ENCODE results near the gene BORCS6. TPM values are rescaled to one million over a fixed set of nuclear protein-coding genes. Genes with fewer than 3 reads are reported as not detected.

BORCS6 gene
- total RNA-seq, 2 donors from 2014 or later: 10.2 to 10.8 TPM

- DNase-seq (ENCODE audit: low spot score): no peak
- H3K4me3 ChIP-seq: no peak overlapping the region
- H3K9me3 ChIP-seq: no peaks in the 10 kb centered on the region
- TF ChIP-seq CTCF (IDR thresholded peaks at IDR 0.05): no peak
- peaks cover 0 to 7% of the 10 kb centered on the region in 2 donors for H3K4me1 ChIP-seq
- H3K36me3 ChIP-seq: no peaks in the 10 kb centered on the region
- no peak overlapping the region for H3K27ac ChIP-seq
- H3K27me3 ChIP-seq: no peaks in the 10 kb centered on the region
Observed at GRCh38 chr17:8212312-8213180, 22.6 kb upstream of the BORCS6 start.

DNA sequence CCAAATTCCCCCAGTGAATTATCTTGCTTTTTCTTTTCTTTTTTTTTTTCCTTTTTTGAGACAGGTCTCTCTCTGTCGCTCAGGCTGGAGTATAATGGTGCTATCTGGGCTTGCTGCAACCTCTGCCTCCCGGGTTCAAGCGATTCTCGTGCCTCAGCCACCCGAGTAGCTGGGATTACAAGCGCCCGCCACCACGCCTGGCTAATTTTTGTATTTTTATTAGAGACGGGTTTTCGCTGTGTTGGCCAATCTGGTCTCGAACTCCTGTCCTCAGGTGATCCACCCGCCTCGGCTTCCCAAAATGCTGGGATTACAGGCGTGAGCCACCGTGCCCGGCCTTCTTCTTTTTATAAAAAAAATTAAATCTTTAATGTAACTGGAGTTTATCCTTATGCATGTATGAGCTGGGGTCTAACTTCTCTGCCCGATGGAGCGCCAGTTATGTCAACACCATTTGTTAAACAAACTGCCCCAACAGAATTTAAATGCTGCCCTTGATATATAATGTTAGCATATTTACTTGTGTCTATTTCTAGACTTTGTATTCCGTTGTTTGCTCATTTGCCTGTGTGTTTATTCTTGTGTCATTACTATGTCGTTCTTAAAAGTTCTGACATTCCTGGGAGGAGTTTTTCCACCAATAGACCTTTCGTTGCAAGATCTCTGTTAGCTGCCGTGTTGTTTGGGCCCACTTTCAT lies 20.9 kb upstream of the BORCS6 start:
- Histone ChIP-seq H3K4me3 (peak overlapping the region; percentile 49 to 61), H3K4me1 (peaks cover 0 to 7% of the 10 kb centered on the region in 2 donors), H3K9me3 (no peaks in the 10 kb centered on the region), H3K36me3 (no peaks in the 10 kb centered on the region), H3K27ac (peak overlapping the region; percentile 68 to 79), H3K27me3 (no peaks in the 10 kb centered on the region)
- no peak for DNase-seq (ENCODE audit: low spot score)
- TF ChIP-seq CTCF (IDR thresholded peaks at IDR 0.05): no peak

GRCh38 chr17:8209907-8210760 lies 20.2 kb upstream of the BORCS6 start, which contains the start of gene AURKB:
TSS of gene AURKB (minus strand) at chr17:8210575. CDS start at chr17:8210224, 351 bp downstream.
- peak within 1 kb of the TSS; percentile 49 to 61 for H3K4me3 ChIP-seq
- no peak for TF ChIP-seq CTCF (IDR thresholded peaks at IDR 0.05)
- H3K27me3 ChIP-seq: no peaks in the 10 kb centered on the region
- H3K4me1 ChIP-seq: peaks cover 0 to 7% of the 10 kb centered on the region in 2 donors
- no peaks in the 10 kb centered on the region for H3K9me3 ChIP-seq
- peak; percentile 96 for DNase-seq (ENCODE audit: low spot score)
- peak within 1 kb of the TSS; percentile 68 to 79 for H3K27ac ChIP-seq
- H3K36me3 ChIP-seq: no peaks in the 10 kb centered on the region

DNA sequence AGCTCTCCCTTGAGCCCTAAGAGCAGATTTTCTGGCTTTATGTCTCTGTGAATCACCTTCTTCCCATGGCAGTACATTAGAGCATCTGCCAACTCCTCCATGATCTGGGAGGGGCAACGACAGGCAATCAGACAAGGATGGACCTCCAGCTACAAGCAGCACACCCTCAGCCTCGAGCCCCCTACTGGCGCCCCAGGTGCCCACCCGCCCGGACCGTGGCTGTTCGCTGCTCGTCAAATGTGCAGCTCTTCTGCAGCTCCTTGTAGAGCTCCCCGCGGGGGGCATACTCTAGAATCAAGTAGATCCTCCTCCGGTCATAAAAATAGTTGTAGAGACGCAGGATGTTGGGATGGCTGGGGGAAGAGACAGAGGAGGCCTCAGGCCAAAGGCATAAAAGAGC lies 16.6 kb upstream of the BORCS6 start:
- Histone ChIP-seq H3K4me3 (no peak overlapping the region), H3K36me3 (no peaks in the 10 kb centered on the region), H3K9me3 (no peaks in the 10 kb centered on the region), H3K27me3 (no peaks in the 10 kb centered on the region), H3K4me1 (peaks cover 0 to 7% of the 10 kb centered on the region in 2 donors), H3K27ac (no peak overlapping the region)
- no peak for TF ChIP-seq CTCF (IDR thresholded peaks at IDR 0.05)
- DNase-seq (ENCODE audit: low spot score): no peak

DNA sequence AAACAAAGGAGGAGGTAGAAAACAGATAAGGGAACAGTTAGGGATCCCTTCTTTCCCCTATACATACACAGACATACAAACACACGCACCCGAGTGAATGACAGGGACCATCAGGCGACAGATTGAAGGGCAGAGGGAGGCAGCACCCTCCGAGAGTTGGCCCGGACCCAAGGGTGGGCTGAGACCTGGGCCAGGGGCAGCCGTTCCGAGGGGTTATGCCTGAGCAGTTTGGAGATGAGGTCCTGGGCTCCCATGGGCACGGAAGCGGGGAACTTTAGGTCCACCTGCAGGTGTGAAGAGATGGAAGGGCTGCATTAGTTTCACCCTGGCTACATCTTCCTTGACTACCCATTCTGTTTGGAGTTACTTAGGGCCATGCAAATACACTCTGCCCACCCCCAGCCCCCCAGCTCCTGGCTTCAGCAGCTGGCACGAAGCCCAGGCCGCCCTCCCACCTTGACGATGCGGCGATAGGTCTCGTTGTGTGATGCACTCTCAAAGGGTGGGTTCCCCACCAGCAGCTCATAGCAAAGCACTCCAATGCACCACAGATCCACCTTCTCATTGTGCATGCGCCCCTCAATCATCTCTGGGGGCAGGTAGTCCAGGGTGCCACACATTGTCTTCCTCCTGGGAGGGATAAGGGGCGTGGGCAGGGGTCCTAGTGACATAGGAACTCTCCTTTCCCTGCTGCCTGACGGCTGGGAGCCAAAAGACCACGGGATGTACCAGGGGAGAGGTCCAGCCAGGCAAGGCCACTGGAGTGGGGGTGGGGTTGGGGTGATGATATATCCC lies 15.0 kb upstream of the BORCS6 start:
- Histone ChIP-seq H3K36me3 (no peaks in the 10 kb centered on the region), H3K27ac (no peak overlapping the region), H3K27me3 (no peaks in the 10 kb centered on the region), H3K9me3 (no peaks in the 10 kb centered on the region), H3K4me3 (no peak overlapping the region), H3K4me1 (peaks cover 0 to 7% of the 10 kb centered on the region in 2 donors)
- no peak for TF ChIP-seq CTCF (IDR thresholded peaks at IDR 0.05)
- no peak for DNase-seq (ENCODE audit: low spot score)
